Glomerular endothelial cell (primary cell): ENCODE measurements around the gene RSPO4. TPM values are rescaled to one million over a fixed set of nuclear protein-coding genes. Genes with fewer than 3 reads are reported as not detected.

ENCODE experiments used
- DNase-seq: peaks from one replicate; pipeline ENCODE4 v3.0.0-alpha.2; 2011; ENCODE audit warnings: low read depth, low spot score; ENCODE audit errors: extremely low read depth
- total RNA-seq: library from RNA; depleted of rRNA; stranded (reverse); fragments of >200 nt; gene quantifications from 2 replicates; pipeline ENCODE4 v1.2.3, GENCODE V29; 2015

The RSPO4 gene
- total RNA-seq, 1 donor from 2014 or later = not detected

GRCh38 chr20:945841-946240 is 56.3 kb downstream of the RSPO4 start:
- DNase-seq = no peak

GRCh38 chr20:944774-945410 is 57.2 kb downstream of the RSPO4 start:
- DNase-seq = no peak

- no peak for DNase-seq
Observed at GRCh38 chr20:944148-944547, 58.0 kb downstream of the RSPO4 start.

- no peak for DNase-seq
Observed at GRCh38 chr20:942611-943010, 59.5 kb downstream of the RSPO4 start.

- no peak for DNase-seq
Observed at GRCh38 chr20:940926-941325, 61.2 kb downstream of the RSPO4 start.

GRCh38 chr20:939606-940005 is 62.5 kb downstream of the RSPO4 start:
- no peak for DNase-seq

- DNase-seq = no peak
Observed at GRCh38 chr20:934186-934840, 67.8 kb downstream of the RSPO4 start.

GRCh38 chr20:933029-933428 is 69.1 kb downstream of the RSPO4 start:
- no peak for DNase-seq

GRCh38 chr20:931401-931800 is 70.7 kb downstream of the RSPO4 start:
- DNase-seq = no peak

GRCh38 chr20:926670-927069 is 75.4 kb downstream of the RSPO4 start:
- DNase-seq = no peak

- no peak for DNase-seq
Observed at GRCh38 chr20:925516-925915, 76.6 kb downstream of the RSPO4 start.

GRCh38 chr20:924639-925038 is 77.5 kb downstream of the RSPO4 start:
- DNase-seq = no peak

GRCh38 chr20:922781-923180 is 79.3 kb downstream of the RSPO4 start:
- no peak for DNase-seq

- no peak for DNase-seq
Observed at GRCh38 chr20:921068-921467, 81.0 kb downstream of the RSPO4 start.

GRCh38 chr20:920311-920710 is 81.8 kb downstream of the RSPO4 start:
- no peak for DNase-seq

- no peak for DNase-seq
Observed at GRCh38 chr20:919491-919916, 82.6 kb downstream of the RSPO4 start.

- DNase-seq = no peak
Observed at GRCh38 chr20:917416-917815, 84.7 kb downstream of the RSPO4 start.

GRCh38 chr20:916825-917224 is 85.3 kb downstream of the RSPO4 start:
- DNase-seq = no peak

GRCh38 chr20:916125-916799 is 85.8 kb downstream of the RSPO4 start, which contains the start of gene ANGPT4:
ANGPT4 (minus strand) TSS chr20:916334; CDS start chr20:916214, 120 bp downstream.
- DNase-seq = no peak

- no peak for DNase-seq
Observed at GRCh38 chr20:914727-915498, 87.2 kb downstream of the RSPO4 start.

GRCh38 chr20:913306-913849 is 88.7 kb downstream of the RSPO4 start:
- no peak for DNase-seq
